Activated CD8-positive, alpha-beta memory T cell treated with anti-CD3 and anti-CD28 coated beads for 4 hours (primary cell): ENCODE results near the gene ELAC2.
A peak's percentile ranks its signal among the peaks of the same experiment; 100 is the strongest.

Experiments
- DNase-seq, 2 donors: peaks; one replicate each; pipeline ENCODE4 v3.0.0-alpha.2; 2020; ENCODE audit warnings: low read depth in 2 of 2

ELAC2 gene, protein sequence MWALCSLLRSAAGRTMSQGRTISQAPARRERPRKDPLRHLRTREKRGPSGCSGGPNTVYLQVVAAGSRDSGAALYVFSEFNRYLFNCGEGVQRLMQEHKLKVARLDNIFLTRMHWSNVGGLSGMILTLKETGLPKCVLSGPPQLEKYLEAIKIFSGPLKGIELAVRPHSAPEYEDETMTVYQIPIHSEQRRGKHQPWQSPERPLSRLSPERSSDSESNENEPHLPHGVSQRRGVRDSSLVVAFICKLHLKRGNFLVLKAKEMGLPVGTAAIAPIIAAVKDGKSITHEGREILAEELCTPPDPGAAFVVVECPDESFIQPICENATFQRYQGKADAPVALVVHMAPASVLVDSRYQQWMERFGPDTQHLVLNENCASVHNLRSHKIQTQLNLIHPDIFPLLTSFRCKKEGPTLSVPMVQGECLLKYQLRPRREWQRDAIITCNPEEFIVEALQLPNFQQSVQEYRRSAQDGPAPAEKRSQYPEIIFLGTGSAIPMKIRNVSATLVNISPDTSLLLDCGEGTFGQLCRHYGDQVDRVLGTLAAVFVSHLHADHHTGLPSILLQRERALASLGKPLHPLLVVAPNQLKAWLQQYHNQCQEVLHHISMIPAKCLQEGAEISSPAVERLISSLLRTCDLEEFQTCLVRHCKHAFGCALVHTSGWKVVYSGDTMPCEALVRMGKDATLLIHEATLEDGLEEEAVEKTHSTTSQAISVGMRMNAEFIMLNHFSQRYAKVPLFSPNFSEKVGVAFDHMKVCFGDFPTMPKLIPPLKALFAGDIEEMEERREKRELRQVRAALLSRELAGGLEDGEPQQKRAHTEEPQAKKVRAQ

DNA sequence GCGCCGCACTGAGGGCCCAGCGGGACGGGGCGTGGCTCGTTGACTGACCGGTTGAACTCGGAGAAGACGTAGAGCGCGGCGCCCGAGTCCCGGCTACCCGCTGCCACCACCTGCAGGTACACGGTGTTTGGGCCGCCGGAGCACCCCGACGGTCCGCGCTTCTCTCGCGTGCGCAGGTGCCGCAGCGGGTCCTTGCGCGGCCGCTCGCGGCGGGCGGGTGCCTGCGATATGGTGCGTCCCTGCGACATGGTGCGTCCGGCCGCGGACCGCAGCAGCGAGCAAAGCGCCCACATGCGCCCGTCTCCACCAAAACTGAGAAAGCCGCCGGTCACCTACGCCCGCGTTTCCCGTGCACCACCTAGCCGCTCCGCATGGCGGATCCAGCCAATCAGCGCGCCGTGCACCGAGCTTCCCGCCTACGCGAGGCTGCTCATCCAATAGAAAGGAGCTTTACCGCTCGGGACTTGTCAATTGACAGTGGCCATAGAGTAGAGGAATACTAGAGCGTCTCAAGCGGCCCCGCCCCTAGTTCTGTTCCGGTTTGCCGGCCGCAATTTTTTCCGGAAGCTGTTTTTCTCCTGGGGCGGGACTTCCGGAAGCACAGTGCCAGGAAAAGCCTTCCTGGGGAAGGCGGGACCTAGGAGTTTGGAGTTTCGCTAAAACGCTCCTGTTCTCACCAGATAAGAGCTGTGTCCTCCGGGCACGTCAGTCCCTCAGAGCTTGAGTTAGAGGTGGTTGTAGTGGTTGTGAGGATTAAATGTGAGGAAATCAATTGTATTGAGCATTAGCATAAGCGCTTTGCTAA lies at the start of gene ELAC2:
Gene ELAC2, minus strand, starts transcription at position 373 of the 805 bp plus-strand sequence. Its CDS starts 80 bp downstream, at position 293.
- peak; percentile 96 to 97 for DNase-seq

- no peak for DNase-seq
Observed at GRCh38 chr17:13065032-13065431, 47.2 kb upstream of the ELAC2 start.

GRCh38 chr17:13055131-13055530 lies 37.3 kb upstream of the ELAC2 start:
- DNase-seq, result no peak

DNA sequence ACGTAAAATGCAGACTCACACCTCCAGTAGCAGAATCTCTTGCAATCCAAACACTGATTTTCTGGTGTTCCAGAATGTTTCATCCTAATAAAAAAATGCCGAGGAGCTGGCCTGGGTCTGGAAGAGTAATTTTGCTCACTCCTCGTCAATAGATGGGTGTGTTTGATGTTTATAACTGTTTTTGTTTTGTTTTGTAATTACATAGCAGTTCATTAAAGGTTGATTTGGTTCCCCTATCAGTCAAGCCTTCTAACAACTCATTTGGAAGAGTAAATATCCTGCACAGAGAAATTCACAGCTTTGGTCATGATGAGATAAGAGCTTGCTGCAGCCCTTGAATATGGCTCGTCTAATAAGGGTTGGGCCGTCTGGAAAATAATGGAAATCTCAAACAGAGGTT lies 36.8 kb upstream of the ELAC2 start:
- no peak for DNase-seq

DNA sequence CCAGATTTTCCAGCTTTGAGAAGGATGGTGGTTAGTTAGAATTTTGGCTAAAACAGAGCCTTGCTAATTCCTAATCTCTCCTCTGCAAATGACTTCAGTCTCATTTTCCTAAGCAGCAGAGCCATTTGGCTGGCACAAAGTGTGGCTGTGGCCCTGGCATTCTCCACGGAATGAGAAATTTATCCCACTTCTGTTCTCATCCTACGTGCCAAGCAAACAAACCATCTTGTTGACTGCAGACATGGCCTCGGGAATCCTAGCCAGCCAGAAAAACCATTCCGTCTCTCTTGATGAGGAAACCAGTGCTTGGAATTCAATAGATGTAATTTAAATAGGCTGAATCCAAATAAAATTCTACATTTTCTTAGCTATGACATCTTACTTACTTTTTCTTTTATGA lies 34.1 kb upstream of the ELAC2 start:
- no peak for DNase-seq

- no peak for DNase-seq
Observed at GRCh38 chr17:13047011-13047606, 29.3 kb upstream of the ELAC2 start.

DNA sequence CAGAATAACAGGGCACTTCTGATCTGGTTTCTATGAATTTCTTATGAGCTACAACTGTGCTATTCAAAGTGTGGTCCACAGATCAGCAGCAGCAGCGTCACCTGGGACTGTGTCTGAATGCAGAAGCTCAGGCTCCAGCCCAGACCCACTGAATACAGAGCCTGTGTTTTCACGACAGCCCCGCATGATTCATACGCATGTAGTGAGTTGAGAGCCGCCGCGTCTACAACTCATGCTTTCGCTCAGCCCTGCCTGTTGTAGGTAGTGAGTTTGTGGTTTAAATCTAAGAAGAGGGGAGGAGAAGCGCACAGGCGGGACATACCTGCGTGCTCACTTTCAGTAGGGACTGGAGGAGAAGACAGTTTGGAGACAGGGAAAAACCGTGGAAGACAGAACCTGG lies 28.5 kb upstream of the ELAC2 start:
- DNase-seq, result no peak

DNA sequence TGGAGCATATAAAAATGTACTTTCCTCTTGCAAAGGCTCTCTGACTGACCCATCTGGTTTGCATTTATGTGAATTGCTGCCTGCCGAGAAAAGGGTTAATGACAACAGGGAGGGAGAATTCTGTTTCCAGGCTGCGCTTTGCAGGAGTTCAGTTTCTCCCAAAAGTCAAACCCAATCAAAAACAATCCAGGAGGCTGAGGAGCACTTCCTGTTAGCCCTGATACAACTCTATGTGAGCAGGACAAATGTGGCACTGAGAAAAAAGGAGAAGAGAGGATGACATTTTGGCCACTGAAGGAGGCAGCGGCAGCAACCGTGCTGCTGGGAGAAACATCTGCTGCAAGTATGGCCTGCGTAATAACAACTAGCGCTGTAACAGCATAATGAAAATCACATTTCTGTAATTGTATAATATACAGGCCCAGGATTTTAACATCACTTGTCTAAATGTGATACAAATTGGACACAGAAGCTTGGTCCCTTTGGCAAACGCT lies 26.8 kb upstream of the ELAC2 start:
- DNase-seq, result no peak

GRCh38 chr17:13038931-13039665 lies 21.3 kb upstream of the ELAC2 start:
- no peak for DNase-seq

GRCh38 chr17:13036751-13037150 lies 18.9 kb upstream of the ELAC2 start:
- no peak for DNase-seq

DNA sequence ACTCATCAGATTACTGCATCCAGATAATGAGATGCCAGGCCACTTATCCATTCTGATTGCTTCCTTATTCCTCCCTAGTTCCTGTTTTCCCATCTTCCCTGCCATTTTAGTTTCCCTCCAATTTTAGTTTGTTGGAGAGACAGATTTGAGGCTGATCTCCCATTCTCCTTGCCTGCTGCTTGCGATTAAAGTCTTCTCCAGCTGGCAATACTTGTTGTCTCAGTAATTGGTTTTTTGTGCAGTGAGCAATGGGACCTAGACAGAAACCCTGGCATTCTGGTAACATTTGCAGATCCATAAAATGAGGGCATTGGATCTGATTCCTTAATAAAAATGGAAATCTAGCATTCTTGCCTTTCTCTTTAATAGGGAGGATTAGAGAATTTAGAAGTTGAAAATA lies 17.6 kb upstream of the ELAC2 start:
- DNase-seq, result no peak

DNA sequence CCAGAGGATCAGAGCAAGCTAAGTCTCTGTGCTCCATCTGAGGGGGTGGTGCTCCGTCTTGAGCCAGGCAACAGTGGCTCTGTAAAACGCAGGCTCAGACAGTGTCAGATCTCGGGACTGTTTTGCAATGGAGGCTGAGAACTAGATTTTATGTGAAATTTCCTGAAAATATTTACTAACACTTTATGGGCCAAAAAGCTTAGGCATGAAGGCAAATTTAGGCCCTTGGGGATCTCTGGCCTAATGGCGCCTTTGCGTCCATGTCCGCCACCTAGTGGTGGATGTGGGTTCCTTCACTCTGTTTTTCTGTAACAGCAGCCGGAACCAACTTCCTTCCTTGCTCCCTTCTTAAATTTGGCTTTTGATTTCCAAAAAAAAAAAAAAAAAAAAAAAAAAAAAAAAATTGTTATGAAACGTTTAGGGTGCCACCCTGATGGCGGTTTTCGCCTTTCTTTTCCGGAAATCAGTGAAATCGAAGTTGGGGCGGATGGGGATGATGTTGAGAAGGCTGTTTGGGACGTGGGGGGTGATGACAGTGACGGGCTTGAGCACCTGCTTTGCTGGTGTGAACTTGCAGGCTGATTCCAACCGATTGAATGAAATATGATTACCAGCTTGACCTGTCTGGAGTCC lies 14.0 kb upstream of the ELAC2 start:
- DNase-seq, result peak in 1 of 2 donors; percentile 9

DNA sequence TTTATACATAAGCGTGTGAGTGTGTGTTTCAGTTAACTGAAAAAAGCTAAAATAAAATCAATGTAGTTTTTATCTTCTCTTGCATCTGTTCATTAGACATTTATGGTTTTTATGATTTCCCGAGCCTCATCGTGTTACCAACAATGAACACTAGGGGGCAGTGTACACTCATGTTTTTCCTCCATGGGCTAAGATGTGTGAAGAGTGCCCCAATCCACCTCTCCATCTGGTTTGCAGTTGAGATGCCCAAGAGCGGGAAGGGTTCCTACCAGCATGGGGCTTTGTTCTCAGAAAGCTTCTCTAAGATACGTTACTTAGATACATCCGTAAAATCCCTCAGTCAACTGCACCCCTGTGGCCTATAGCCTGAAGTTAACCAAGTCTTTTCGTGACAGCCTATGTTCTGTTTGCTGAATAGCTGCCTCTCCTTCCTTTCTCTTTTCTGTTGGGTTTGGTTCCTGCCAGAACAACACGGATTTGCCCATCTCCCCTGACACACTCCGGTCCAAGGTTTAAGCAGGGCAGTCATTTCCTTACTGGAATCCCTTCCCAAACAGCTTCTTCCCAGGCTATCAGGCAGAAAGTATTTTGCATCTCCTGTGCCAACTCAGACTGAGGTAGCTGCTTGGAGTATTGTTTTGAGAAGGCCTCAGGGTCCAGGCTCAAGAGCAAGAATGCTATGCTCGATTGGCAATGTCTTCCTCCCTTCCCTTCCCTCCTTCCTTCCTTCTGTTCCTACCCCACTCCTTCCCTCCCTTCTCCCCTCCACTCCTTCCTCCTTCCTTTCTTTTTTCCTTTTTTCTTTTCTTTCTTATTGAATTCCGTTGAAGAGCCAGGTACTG lies 12.9 kb upstream of the ELAC2 start:
- DNase-seq, result no peak

GRCh38 chr17:13030056-13030455 lies 12.2 kb upstream of the ELAC2 start:
- DNase-seq, result no peak

GRCh38 chr17:13029340-13029739 lies 11.5 kb upstream of the ELAC2 start:
- no peak for DNase-seq

DNA sequence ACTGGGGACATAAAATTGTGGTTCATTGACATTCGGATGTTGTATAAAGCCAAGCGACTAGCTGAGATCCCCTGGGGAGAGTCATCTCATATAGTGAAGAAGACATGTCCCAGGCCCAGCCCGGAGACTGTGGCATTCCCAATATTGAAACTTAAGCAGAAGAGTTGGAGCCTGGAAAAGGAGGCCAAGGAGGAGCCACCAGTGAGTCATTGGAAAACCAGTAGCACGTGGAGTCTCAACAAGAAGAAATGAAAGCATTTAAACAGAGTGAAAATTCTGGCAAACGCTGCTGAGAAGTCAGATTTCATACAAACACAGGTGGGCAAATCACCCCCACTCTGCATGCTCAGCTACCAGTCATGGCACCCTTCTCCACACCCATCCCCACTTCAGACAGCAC lies 9.4 kb upstream of the ELAC2 start:
- DNase-seq, result no peak

DNA sequence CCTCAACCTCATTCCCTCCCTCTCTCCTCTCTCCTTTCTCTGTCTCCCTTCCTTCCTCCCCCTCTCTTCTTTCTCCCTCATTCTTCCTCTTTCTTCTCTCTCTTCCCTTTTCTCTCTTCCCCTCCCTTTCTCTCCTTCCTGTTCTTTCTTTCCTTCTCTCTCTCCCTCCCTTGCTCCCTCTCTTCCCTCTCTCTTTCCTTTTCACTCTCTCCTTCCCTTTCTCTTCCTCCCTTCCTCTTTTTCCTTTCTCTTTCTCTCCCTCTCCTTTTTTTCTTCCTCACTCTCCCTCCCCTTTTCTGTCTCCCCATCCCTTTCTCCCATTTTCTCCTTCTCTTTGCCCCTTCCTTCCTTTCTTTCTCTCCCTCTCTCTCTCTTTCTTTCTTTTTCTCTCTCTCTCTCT lies 7.9 kb upstream of the ELAC2 start:
- no peak for DNase-seq

- DNase-seq, result no peak
Observed at GRCh38 chr17:13025258-13025627, 7.4 kb upstream of the ELAC2 start.

GRCh38 chr17:13024526-13025257 lies 6.9 kb upstream of the ELAC2 start:
- DNase-seq, result peak; percentile 30 to 35
